HepG2 (cell line): ENCODE data around the gene TRA2B. TPM values are rescaled to one million over a fixed set of nuclear protein-coding genes. Genes with fewer than 3 reads are reported as not detected.

Experiments used
- ATAC-seq: fragments of 200-7000 bp; cut with Tn5 transposase; 3 replicates; pipeline ENCODE4 v1.9.1; 2020; ENCODE audit warnings: mild to moderate bottlenecking, moderate library complexity
- BruUV-seq: library from RNA; stranded (reverse); fragments of 400-500 nt; replicated peaks from 2 replicates; lab custom pipeline; 2021; lab: Mats Ljungman, UMichigan
- CTCF ChIA-PET: fragments of 300-600 bp; formaldehyde crosslinking; extraction: SDS; loops from one replicate; lab custom pipeline; 2021; ENCODE audit warnings: low total read pairs, inconsistent platforms, low intra/inter-chr PET ratio; lab: Yijun Ruan, JAX
- POLR2A ChIA-PET: fragments of 350-600 bp; sonication (Branson Sonifier 250); formaldehyde crosslinking; loops from one replicate; lab custom pipeline; 2020; ENCODE audit warnings: antibody characterized with exemption, inconsistent platforms; lab: Yijun Ruan, JAX
- DNase-seq: peaks from one replicate; pipeline ENCODE4 v3.0.0-alpha.2; 2015; ENCODE audit warnings: low spot score
- FAIRE-seq: peaks from 3 replicates; lab custom pipeline; 2011; peaks lifted over from hg19 to GRCh38; lab: Jason Lieb, UNC
- H2AFZ ChIP-seq: one replicate; pipeline ENCODE4 v1.6.1; 2011; ENCODE audit warnings: low read length, inconsistent platforms
- H3K27ac ChIP-seq: fragments of 300-600 bp; 3 replicates; pipeline ENCODE4 v1.8.0; 2011; ENCODE audit warnings: mixed run types, mild to moderate bottlenecking, mixed read lengths, low read length, inconsistent platforms; ENCODE audit not compliant: insufficient read depth; ENCODE audit errors: extremely low read length
- H3K27me3 ChIP-seq, 2 experiments: fragments of 200-600 bp in 1 of 2; 2 replicates in 1 of 2; 3 replicates in 1 of 2; pipeline versions ENCODE4 v1.6.0 to v1.8.0; 2011; ENCODE audit warnings: low read length in 2 of 2, mild to moderate bottlenecking in 2 of 2, moderate library complexity in 2 of 2, inconsistent platforms in 1 of 2; ENCODE audit not compliant: insufficient read depth in 2 of 2, control insufficient read depth in 1 of 2
- H3K36me3 ChIP-seq, 2 experiments: fragments of 200-600 bp in 1 of 2; replicated peaks in 1 of 2; 2 replicates in 1 of 2; 3 replicates in 1 of 2; pipeline versions ENCODE4 v1.5.1 to v1.8.0; 2011; ENCODE audit warnings: low read length in 2 of 2, inconsistent platforms in 1 of 2; ENCODE audit not compliant: insufficient read depth in 2 of 2, control insufficient read depth in 1 of 2
- H3K4me1 ChIP-seq: 2 replicates; pipeline ENCODE4 v1.5.1; 2012; ENCODE audit warnings: low read length, inconsistent platforms; ENCODE audit not compliant: insufficient read depth
- H3K4me2 ChIP-seq: 2 replicates; pipeline ENCODE4 v1.6.0; 2011; ENCODE audit warnings: low read depth, low read length, inconsistent platforms
- H3K4me3 ChIP-seq, 3 experiments: fragments of 200-600 bp in 1 of 3; sonication (generic), shearing (Covaris generic) in 1 of 3; replicated peaks in 1 of 3; 2 replicates each; pipeline ENCODE4 v1.5.1; 2011 to 2016; ENCODE audit warnings: low read length in 3 of 3, inconsistent platforms in 2 of 3, low read depth in 2 of 3, mild to moderate bottlenecking in 2 of 3, control low read depth in 1 of 3, mixed read lengths in 1 of 3; ENCODE audit not compliant: insufficient read depth in 1 of 3
- H3K79me2 ChIP-seq: one replicate; pipeline ENCODE4 v1.6.1; 2011; ENCODE audit warnings: low read length, inconsistent platforms; ENCODE audit not compliant: insufficient read depth
- H3K9ac ChIP-seq: 2 replicates; pipeline ENCODE4 v1.6.0; 2011; ENCODE audit warnings: mild to moderate bottlenecking, low read depth, low read length, inconsistent platforms; ENCODE audit not compliant: insufficient read depth
- H3K9me3 ChIP-seq: 2 replicates; pipeline ENCODE4 v1.5.1; 2012; ENCODE audit warnings: mild to moderate bottlenecking, low read length
- H4K20me1 ChIP-seq: 2 replicates; pipeline ENCODE4 v1.6.0; 2011; ENCODE audit warnings: inconsistent platforms, mild to moderate bottlenecking, low read length, moderate library complexity; ENCODE audit not compliant: insufficient read depth
- AGO2 ChIP-seq: fragments of 200-400 bp; formaldehyde crosslinking; optimal IDR thresholded peaks from 2 replicates; pipeline ENCODE3; 2017; ENCODE audit warnings: mild to moderate bottlenecking, low read depth, low read length, moderate library complexity
- HOXA9 ChIP-seq: sonication (generic); formaldehyde crosslinking; IDR thresholded peaks from 2 replicates; pipeline ENCODE4 v1.8.1; 2022; ENCODE audit warnings: missing genetic modification reagents, mild to moderate bottlenecking, moderate library complexity, borderline replicate concordance
- POLR2A ChIP-seq, 2 experiments: IDR thresholded peaks; 2 replicates each; pipeline ENCODE4 v1.6.1; 2011; ENCODE audit warnings: low read depth in 2 of 2, low read length in 2 of 2, mild to moderate bottlenecking in 1 of 2, moderate library complexity in 1 of 2; ENCODE audit not compliant: insufficient read depth in 1 of 2
- POLR2AphosphoS2 ChIP-seq: IDR thresholded peaks from 2 replicates; pipeline ENCODE4 v1.6.1; 2011; ENCODE audit warnings: low read depth, low read length, improper control_type of control experiment
- POLR2AphosphoS5 ChIP-seq: IDR thresholded peaks from 2 replicates; pipeline ENCODE4 v1.6.1; 2012; ENCODE audit warnings: low read depth, low read length
- SNRNP70 ChIP-seq: fragments of 200-400 bp; formaldehyde crosslinking; IDR thresholded peaks from 2 replicates; pipeline ENCODE4 v1.6.1; 2017; ENCODE audit warnings: mild to moderate bottlenecking, low read depth, low read length, moderate library complexity
- SSRP1 ChIP-seq: IDR thresholded peaks from 2 replicates; pipeline ENCODE4 v1.6.1; 2016; ENCODE audit warnings: control low read depth
- WGBS: methylation state at CpG from one replicate; pipeline ENCODE4 v1.1.6; 2017; ENCODE audit warnings: low lambda C conversion rate; 5-methylcytosine and 5-hydroxymethylcytosine counted together
- in situ Hi-C: cut with HindIII; loops from 2 replicates; pipeline ENCODE4 v1.10.0; 2017; ENCODE audit warnings: low pct_unique_long_range_greater_than_20kb; ENCODE audit not compliant: extremely low pct_ligation_motif_present
- intact Hi-C: fragments of 100-400 bp; cut with micrococcal nuclease; formaldehyde crosslinking; loops from one replicate; pipeline ENCODE4 v1.10.0; 2022; ENCODE audit not compliant: unreplicated experiment
- polyA plus RNA-seq, 8 experiments: library from polyadenylated mRNA; depleted of rRNA in 3 of 8; stranded (reverse) in 7 of 8; unstranded in 1 of 8; fragments of >200 nt; fragmentation: Illumina TruSeq in 4 of 8; extraction: Trizol in 4 of 8; gene quantifications; 2 replicates each; pipeline versions ENCODE4 v1.2.1 to v1.2.3, GENCODE V29; 2011 to 2016; ENCODE audit warnings: low read depth in 4 of 8, missing spikeins in 1 of 8, mixed read lengths in 1 of 8; ENCODE audit not compliant: insufficient read depth in 1 of 8
- total RNA-seq, 5 experiments: library from RNA; depleted of rRNA; stranded (reverse); fragments of >200 nt; fragmentation: Illumina TruSeq; extraction: Trizol; gene quantifications; 2 replicates each; pipeline ENCODE4 v1.2.3, GENCODE V29; 2016; ENCODE audit warnings: low read depth in 1 of 5
- TF ChIP-seq, protein P1 (sequence below): IDR thresholded peaks from 2 replicates; pipeline ENCODE4 v1.6.1; 2016; ENCODE audit warnings: control low read depth
- TF ChIP-seq, protein P2 (sequence below): conservative IDR thresholded peaks from 2 replicates; pipeline ENCODE4 v1.6.1; 2018; ENCODE audit warnings: missing genetic modification reagents

The TRA2B gene
- total and polyA plus RNA-seq, 2 of the 13 experiments (the other 11 are each of a cell fraction or from before 2014, with no cell fraction given): 105 to 241 TPM

DNA sequence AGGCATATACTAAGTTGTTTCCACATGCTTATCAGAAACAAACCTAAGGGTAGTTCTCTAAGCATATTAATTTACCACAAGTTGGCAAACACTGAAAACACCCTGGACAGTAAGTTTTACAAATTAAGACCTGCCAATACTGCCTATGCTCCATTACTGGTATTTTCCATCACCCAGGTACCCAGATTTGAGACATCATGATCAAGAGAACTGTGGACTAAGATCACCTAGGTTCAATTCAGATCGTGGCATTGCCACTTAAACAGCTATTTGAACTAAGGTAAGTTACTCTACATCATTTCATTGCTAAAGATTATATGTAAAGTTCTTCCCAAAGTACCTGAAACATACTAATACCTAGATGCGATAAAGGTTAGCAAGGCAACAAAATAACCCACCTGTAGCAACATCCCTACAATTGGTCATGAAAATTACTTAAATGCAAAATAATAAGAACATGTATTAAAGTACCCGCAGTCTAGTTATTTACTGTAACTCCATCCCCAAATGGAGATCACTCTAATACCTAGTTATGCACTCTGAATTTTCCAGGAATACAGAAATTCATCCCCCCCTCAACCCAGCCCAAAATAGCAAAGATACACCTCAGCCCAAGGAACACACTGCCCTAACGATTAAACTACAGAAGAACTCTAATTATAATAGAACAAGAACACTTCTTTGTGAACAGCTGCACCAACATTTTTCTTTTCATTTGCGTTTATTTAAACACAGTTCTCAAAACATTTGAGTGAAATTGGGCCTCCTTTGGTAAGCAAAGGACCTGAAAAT, 21.6 kb downstream of the TRA2B start:
- POLR2A ChIA-PET: interaction anchor here (1.6 kb wide), 1 partner anchor 11 kb away, joined by 4 read pairs; no protein-coding TSS in a partner anchor
- Histone ChIP-seq H3K9ac (no peak overlapping the region), H3K79me2 (peaks cover 44% of the 10 kb centered on the region), H2AFZ (no peak overlapping the region), H3K27ac (no peak overlapping the region), H3K4me2 (no peak overlapping the region), H3K36me3 (peaks cover 9 to 54% of the 10 kb centered on the region in 2 experiments), H4K20me1 (peaks cover 38% of the 10 kb centered on the region), H3K9me3 (no peaks in the 10 kb centered on the region), H3K4me1 (no peaks in the 10 kb centered on the region), H3K27me3 (no peaks in the 10 kb centered on the region), H3K4me3 (no peak overlapping the region)
- no TSS peak for BruUV-seq
- TF ChIP-seq SNRNP70 (no peak), POLR2AphosphoS2 (peak; percentile 83), POLR2AphosphoS5 (peak; percentile 28; the same call in 1 of the 2 replicates), AGO2 (peak; percentile 40), POLR2A (IDR thresholded peaks at IDR 0.05; ENCODE audit: insufficient read depth in 1 of 2, low read depth in 2 of 2, low read length in 2 of 2) (peak in 1 of 2 experiments; percentile 18; a peak in 2 of 4 replicates)
- TF ChIP-seq, protein P1, sequence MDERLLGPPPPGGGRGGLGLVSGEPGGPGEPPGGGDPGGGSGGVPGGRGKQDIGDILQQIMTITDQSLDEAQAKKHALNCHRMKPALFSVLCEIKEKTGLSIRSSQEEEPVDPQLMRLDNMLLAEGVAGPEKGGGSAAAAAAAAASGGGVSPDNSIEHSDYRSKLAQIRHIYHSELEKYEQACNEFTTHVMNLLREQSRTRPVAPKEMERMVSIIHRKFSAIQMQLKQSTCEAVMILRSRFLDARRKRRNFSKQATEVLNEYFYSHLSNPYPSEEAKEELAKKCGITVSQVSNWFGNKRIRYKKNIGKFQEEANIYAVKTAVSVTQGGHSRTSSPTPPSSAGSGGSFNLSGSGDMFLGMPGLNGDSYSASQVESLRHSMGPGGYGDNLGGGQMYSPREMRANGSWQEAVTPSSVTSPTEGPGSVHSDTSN (CRISPR knock-in tag): no peak
- 99% methylated on average over 5 of the region's 5 CpGs for WGBS
- no peak for FAIRE-seq
- in situ Hi-C loops (no loop called here), intact Hi-C loops (no loop called here)
- no peak for DNase-seq
- no peak for ATAC-seq
- CTCF ChIA-PET: no interaction called here

DNA sequence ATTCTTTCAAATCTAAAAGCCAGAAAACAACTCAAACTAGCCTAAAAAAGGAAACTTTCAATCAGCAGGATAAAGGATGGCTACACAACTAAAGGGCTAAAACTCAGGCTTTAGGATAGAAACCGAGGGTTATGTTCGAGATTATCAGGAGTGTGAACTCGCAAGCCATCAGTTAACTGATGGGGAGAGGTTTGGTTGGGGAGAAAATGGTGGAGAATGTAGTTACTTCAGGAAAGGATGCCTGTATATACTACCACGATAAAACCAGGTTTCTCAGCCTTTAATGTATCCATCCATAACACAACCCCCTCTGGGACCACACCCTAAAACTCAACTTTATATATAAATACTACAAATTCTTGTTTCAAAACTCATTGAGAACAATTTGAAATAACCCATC, 22.2 kb downstream of the TRA2B start:
- in situ Hi-C loops: no loop called here
- intact Hi-C loops: no loop called here
- no peak for FAIRE-seq
- ChIA-PET CTCF (no interaction called here), POLR2A (no interaction called here)
- no peaks in the 10 kb centered on the region for H3K27me3 ChIP-seq
- peaks cover 6 to 48% of the 10 kb centered on the region in 2 experiments for H3K36me3 ChIP-seq
- no peak for ATAC-seq
- H3K4me3 ChIP-seq: no peak overlapping the region
- H4K20me1 ChIP-seq: peaks cover 34% of the 10 kb centered on the region
- H2AFZ ChIP-seq: no peak overlapping the region
- H3K9me3 ChIP-seq: no peaks in the 10 kb centered on the region
- 0 out of 4 replicates have a peak, but pooled peaks of 1 of the 2 experiments have one; percentile 33 for TF ChIP-seq POLR2A (IDR thresholded peaks at IDR 0.05; ENCODE audit: insufficient read depth in 1 of 2, low read depth in 2 of 2, low read length in 2 of 2)
- 0 out of 2 replicates have a peak, but pooled peaks have one; percentile 1 for TF ChIP-seq SSRP1 (CRISPR knock-in tag)
- TF ChIP-seq, protein P2, sequence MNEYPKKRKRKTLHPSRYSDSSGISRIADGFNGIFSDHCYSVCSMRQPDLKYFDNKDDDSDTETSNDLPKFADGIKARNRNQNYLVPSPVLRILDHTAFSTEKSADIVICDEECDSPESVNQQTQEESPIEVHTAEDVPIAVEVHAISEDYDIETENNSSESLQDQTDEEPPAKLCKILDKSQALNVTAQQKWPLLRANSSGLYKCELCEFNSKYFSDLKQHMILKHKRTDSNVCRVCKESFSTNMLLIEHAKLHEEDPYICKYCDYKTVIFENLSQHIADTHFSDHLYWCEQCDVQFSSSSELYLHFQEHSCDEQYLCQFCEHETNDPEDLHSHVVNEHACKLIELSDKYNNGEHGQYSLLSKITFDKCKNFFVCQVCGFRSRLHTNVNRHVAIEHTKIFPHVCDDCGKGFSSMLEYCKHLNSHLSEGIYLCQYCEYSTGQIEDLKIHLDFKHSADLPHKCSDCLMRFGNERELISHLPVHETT: no peak
- no peak for TF ChIP-seq HOXA9
- 0 out of 2 replicates have a peak, but pooled peaks have one; percentile 41 for TF ChIP-seq POLR2AphosphoS2
- no peaks in the 10 kb centered on the region for H3K4me1 ChIP-seq
- no peak for DNase-seq
- peaks cover 38% of the 10 kb centered on the region for H3K79me2 ChIP-seq
- 98% methylated on average over 4 of the region's 4 CpGs for WGBS
- no peak overlapping the region for H3K9ac ChIP-seq
- BruUV-seq: no TSS peak
- H3K4me2 ChIP-seq: no peak overlapping the region
- H3K27ac ChIP-seq: no peak overlapping the region
